Lower leg skin (tissue), 3 donors: ENCODE measurements around the gene XYLB.

Source experiments
- POLR2A ChIP-seq, 2 donors: fragments of 450-650 bp; IDR thresholded peaks; one replicate each; pipeline ENCODE4 v1.6.1; 2016 to 2017; ENCODE audit warnings: antibody characterized with exemption in 2 of 2, mild to moderate bottlenecking in 1 of 2, moderate library complexity in 1 of 2
- TF ChIP-seq, protein P1 (sequence below), 3 donors: fragments of 450-650 bp; IDR thresholded peaks; one replicate each; pipeline ENCODE4 v1.5.1; 2016; ENCODE audit warnings: antibody characterized with exemption in 3 of 3, mild to moderate bottlenecking in 3 of 3, moderate library complexity in 2 of 3

DNA sequence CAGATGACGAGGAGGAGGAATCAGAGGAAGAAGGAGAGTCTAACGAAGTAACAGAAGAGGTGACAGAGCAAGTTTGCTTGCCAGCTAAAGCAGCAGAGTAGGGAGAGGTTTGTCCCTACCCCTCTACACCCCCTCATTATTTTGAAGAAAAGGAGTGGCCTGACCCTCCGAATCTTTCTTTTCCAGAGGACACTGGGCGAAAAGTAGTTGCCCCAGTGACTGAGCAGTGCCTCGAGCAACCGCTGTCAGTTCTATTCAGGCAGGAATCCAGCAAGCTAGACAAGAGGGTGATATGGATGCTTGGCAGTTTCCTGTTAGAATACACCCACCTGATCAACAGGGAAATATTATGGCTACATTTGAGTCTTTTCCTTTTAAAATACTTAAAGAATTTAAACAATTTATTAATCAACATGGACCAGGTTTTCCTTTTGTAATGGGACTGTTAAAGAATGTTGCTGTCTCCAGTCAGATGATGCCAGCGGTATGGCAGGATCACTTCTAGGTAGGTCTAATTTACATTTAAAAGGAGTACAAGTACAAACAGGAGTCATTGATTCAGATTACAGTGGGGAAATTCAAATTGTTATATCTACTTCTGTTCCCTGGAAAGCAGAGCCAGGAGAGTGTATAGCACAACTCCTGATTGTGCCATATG is 75.2 kb downstream of the XYLB start:
- TF ChIP-seq POLR2A (IDR thresholded peaks at IDR 0.05): no peak
- TF ChIP-seq, protein P1, sequence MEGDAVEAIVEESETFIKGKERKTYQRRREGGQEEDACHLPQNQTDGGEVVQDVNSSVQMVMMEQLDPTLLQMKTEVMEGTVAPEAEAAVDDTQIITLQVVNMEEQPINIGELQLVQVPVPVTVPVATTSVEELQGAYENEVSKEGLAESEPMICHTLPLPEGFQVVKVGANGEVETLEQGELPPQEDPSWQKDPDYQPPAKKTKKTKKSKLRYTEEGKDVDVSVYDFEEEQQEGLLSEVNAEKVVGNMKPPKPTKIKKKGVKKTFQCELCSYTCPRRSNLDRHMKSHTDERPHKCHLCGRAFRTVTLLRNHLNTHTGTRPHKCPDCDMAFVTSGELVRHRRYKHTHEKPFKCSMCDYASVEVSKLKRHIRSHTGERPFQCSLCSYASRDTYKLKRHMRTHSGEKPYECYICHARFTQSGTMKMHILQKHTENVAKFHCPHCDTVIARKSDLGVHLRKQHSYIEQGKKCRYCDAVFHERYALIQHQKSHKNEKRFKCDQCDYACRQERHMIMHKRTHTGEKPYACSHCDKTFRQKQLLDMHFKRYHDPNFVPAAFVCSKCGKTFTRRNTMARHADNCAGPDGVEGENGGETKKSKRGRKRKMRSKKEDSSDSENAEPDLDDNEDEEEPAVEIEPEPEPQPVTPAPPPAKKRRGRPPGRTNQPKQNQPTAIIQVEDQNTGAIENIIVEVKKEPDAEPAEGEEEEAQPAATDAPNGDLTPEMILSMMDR (IDR thresholded peaks at IDR 0.05): no peak
